ENCODE results near the gene ST6GALNAC1. TPM values are rescaled to one million over a fixed set of nuclear protein-coding genes. Genes with fewer than 3 reads are reported as not detected.
"Not testable (repeated sequence)": the region's sequence is repeated elsewhere in the genome, so short reads cannot be mapped to it uniquely, and the experiment has no call there.

ST6GALNAC1 gene
- total and polyA plus RNA-seq, 12 donors: 1.9 to 7.3 (median 3.5) TPM

DNA sequence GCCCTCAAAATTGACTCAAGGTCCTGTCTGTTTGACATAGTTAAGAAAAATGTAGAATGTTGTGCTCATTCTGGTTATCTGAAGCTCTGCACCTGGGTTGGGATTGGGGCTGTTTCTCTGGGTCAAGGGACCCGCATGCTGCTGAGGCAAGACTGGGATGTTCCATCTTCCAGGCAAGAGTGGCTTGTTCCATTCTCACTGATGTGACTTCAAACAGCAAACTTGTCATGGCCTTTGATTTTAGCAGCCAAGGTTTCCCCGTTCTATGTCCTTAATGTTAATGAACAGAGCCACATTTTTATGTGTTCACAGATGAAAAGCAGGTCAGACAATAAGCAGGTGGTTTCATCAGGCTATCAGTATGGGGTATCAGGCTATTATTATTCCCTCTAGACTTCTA lies 25.7 kb downstream of the ST6GALNAC1 start:
- peaks cover 0 to 5% (median 0%) of the 10 kb centered on the region in 11 donors for H3K9me3 ChIP-seq
- ATAC-seq: no peak
- no peak for DNase-seq
- H3K4me3 ChIP-seq: no peak overlapping the region
- no peaks in the 10 kb centered on the region for H3K36me3 ChIP-seq
- no peak overlapping the region for H3K27ac ChIP-seq
- TF ChIP-seq, protein P1, sequence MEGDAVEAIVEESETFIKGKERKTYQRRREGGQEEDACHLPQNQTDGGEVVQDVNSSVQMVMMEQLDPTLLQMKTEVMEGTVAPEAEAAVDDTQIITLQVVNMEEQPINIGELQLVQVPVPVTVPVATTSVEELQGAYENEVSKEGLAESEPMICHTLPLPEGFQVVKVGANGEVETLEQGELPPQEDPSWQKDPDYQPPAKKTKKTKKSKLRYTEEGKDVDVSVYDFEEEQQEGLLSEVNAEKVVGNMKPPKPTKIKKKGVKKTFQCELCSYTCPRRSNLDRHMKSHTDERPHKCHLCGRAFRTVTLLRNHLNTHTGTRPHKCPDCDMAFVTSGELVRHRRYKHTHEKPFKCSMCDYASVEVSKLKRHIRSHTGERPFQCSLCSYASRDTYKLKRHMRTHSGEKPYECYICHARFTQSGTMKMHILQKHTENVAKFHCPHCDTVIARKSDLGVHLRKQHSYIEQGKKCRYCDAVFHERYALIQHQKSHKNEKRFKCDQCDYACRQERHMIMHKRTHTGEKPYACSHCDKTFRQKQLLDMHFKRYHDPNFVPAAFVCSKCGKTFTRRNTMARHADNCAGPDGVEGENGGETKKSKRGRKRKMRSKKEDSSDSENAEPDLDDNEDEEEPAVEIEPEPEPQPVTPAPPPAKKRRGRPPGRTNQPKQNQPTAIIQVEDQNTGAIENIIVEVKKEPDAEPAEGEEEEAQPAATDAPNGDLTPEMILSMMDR (IDR thresholded peaks at IDR 0.05): no peak
- WGBS, 2 donors: 70 to 81% methylated on average over 2 of the region's 2 CpGs
- intact Hi-C loops (cut with DNase I): no loop called here
- no peaks in the 10 kb centered on the region for H3K4me1 ChIP-seq
- H3K27me3 ChIP-seq: no peaks in the 10 kb centered on the region

DNA sequence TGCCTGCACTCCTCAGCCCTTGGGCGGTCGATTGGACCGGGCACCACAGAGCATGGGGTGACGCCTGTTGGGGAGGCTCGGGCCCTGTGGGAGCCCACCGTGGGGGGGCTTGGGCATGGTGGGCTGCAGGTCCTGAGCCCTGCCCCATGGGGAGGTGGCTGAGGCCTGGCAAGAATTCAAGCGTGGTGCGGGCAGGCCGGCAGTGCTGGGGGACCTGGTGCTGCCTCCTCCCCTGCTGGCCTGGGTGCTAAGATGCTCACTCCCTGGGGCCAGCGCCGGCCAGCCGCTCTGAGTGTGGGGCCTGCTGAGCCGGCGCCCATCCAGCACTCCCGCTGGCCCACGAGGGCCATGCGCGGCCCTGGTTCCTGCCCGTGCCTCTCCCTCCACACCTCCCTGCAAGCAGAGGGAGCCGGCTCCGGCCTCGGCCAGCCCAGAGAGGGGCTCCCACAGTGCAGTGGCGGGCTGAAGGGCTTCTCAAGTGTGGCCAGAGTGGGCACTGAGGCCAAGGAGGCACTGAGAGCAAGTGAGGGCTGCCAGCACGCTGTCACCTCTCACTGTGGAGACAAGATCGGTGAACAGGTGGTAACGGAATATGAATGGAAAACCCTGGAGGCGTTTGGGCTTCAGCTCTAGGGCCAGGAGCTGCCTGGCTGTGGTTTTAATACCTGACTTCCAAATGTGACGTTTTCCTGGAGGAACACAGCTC lies 28.5 kb downstream of the ST6GALNAC1 start:
- no peaks in the 10 kb centered on the region for H3K36me3 ChIP-seq
- TF ChIP-seq, protein P1 (IDR thresholded peaks at IDR 0.05): no peak
- no peaks in the 10 kb centered on the region for H3K27me3 ChIP-seq
- H3K27ac ChIP-seq: no peak overlapping the region
- DNase-seq: no peak
- peaks cover 0 to 5% (median 0%) of the 10 kb centered on the region in 11 donors for H3K9me3 ChIP-seq
- no peaks in the 10 kb centered on the region for H3K4me1 ChIP-seq
- intact Hi-C loops (cut with DNase I): no loop called here
- WGBS, 2 donors: 93 to 94% methylated on average over 26 to 28 of the region's 28 CpGs
- ATAC-seq: peak in 1 of 8 donors; percentile 34
- no peak overlapping the region for H3K4me3 ChIP-seq

DNA sequence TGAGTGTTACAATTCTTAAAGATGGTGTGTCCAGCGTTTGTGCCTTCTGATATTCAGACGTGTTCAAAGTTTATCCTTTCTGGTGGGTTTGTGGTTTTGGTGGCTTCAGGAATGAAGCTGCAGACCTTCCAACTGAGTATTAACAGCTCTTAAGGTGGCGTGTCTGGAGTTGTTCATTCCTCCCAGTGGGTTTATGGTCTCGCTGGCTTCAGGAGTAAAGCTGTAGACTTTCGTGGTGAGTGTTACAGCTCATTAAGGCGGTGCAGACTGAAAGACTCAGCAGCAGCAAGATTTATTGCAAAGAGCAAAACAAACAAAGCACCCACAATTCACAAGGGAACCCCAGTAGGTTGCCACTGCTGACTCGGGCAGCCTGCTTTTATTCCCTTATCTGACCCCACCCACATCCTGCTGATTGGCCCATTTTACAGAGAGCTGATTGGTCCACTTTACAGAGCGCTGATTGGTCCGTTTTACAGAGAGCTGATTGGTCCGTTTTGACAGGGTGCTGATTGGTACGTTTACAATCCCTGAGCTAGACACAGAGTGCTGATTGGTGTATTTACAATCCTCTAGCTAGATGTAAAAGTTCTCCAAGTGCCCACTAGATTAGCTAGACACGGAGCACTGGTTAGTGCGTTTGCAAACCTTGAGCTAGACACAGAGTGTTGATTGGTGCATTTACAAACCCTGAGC lies 29.3 kb downstream of the ST6GALNAC1 start:
- H3K4me3 ChIP-seq; intact Hi-C loops (cut with DNase I); H3K27ac ChIP-seq; H3K9me3 ChIP-seq; H3K36me3 ChIP-seq; H3K27me3 ChIP-seq; H3K4me1 ChIP-seq; DNase-seq; ATAC-seq: not testable (repeated sequence)
- WGBS, 2 donors: 85 to 86% methylated on average over 13 of the region's 13 CpGs

DNA sequence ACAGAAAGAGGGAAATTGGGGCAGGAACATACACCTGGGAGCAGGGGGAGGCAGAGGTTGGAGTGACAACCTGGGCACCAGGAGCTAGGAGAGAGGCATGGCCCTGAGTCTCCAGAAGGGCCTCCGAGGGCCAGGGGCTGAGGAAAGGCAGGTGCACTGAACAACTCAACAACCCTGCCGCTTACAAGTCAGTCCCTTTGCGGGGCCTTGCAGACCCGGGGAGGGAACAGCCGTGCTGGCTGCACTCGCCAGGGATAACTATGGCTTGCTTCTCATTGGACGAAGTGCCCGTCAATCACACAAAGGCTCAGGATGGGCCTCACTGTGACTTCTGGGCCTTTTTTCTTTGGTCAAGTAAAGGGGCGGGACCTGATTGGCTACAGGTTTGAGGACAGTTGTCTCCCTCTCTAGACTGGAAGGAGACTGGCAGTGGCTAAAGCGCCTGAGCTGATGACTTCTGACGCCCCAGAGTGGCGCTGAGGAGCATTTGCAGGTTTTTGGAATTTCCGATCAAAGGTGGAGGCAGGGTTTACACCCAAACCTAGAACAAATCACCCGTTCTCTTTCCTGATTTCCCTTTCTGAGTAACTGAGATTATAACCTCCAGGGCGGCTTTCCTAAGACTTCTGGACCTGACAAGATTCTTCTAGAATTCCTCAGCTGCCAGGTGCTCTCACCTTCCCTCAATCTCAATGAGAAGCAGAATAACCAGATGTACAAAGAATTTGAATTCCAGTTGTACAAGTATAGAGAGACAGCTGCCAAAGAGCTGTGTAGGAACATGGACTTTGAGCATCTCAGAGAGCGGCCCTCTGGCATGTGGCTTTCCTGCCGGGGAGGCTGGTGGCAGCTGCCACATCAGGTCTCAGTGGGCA lies 30.3 kb downstream of the ST6GALNAC1 start:
- WGBS, 2 donors: 78 to 82% methylated on average over 17 of the region's 17 CpGs
- intact Hi-C loops (cut with DNase I): no loop called here
- DNase-seq (no peak), ATAC-seq (no peak)
- H3K27me3 ChIP-seq: no peaks in the 10 kb centered on the region
- no peak overlapping the region for H3K27ac ChIP-seq
- peaks cover 0 to 5% (median 0%) of the 10 kb centered on the region in 11 donors for H3K9me3 ChIP-seq
- no peaks in the 10 kb centered on the region for H3K36me3 ChIP-seq
- no peaks in the 10 kb centered on the region for H3K4me1 ChIP-seq
- TF ChIP-seq, protein P1 (IDR thresholded peaks at IDR 0.05): no peak
- no peak overlapping the region for H3K4me3 ChIP-seq

Measured in heart right ventricle (tissue), 16 donors.